ENCODE measurements around the gene BAHD1.

BAHD1 gene

GRCh38 chr15:40493089-40493840 is 52.5 kb downstream of the BAHD1 start:
- peak in 1 of 3 experiments; percentile 11 for DNase-seq (ENCODE audit: low read depth in 2 of 3, low spot score in 2 of 3)

- DNase-seq (ENCODE audit: low read depth in 2 of 3, low spot score in 2 of 3): no peak
Observed at GRCh38 chr15:40495516-40495915, 54.8 kb downstream of the BAHD1 start.

- DNase-seq (ENCODE audit: low read depth in 2 of 3, low spot score in 2 of 3): no peak
Observed at GRCh38 chr15:40498418-40498817, 57.7 kb downstream of the BAHD1 start.

GRCh38 chr15:40498891-40499290 is 58.1 kb downstream of the BAHD1 start:
- DNase-seq (ENCODE audit: low read depth in 2 of 3, low spot score in 2 of 3): no peak

GRCh38 chr15:40499931-40500330 is 59.2 kb downstream of the BAHD1 start:
- no peak for DNase-seq (ENCODE audit: low read depth in 2 of 3, low spot score in 2 of 3)

- DNase-seq (ENCODE audit: low read depth in 2 of 3, low spot score in 2 of 3): no peak
Observed at GRCh38 chr15:40500568-40501330, 60.0 kb downstream of the BAHD1 start.

- DNase-seq (ENCODE audit: low read depth in 2 of 3, low spot score in 2 of 3): no peak
Observed at GRCh38 chr15:40501487-40501886, 60.7 kb downstream of the BAHD1 start.

GRCh38 chr15:40506964-40507571 is 66.3 kb downstream of the BAHD1 start:
- peak; percentile 30 to 59 (median 43) for DNase-seq (ENCODE audit: low read depth in 2 of 3, low spot score in 2 of 3)

GRCh38 chr15:40508216-40508615 is 67.5 kb downstream of the BAHD1 start:
- DNase-seq (ENCODE audit: low read depth in 2 of 3, low spot score in 2 of 3): no peak

GRCh38 chr15:40510201-40510600 is 69.4 kb downstream of the BAHD1 start:
- DNase-seq (ENCODE audit: low read depth in 2 of 3, low spot score in 2 of 3): no peak

- no peak for DNase-seq (ENCODE audit: low read depth in 2 of 3, low spot score in 2 of 3)
Observed at GRCh38 chr15:40511093-40511471, 70.3 kb downstream of the BAHD1 start.

- DNase-seq (ENCODE audit: low read depth in 2 of 3, low spot score in 2 of 3): no peak
Observed at GRCh38 chr15:40511472-40512133, 70.8 kb downstream of the BAHD1 start.

- DNase-seq (ENCODE audit: low read depth in 2 of 3, low spot score in 2 of 3): no peak
Observed at GRCh38 chr15:40512440-40512839, 71.7 kb downstream of the BAHD1 start.

GRCh38 chr15:40513609-40514008 is 72.9 kb downstream of the BAHD1 start:
- DNase-seq (ENCODE audit: low read depth in 2 of 3, low spot score in 2 of 3): no peak

- DNase-seq (ENCODE audit: low read depth in 2 of 3, low spot score in 2 of 3): no peak
Observed at GRCh38 chr15:40516322-40516721, 75.6 kb downstream of the BAHD1 start.
